IPS DF 6.9 (cell line): Measurements from ENCODE around the gene BANF2.
"Not testable (repeated sequence)": the region's sequence is repeated elsewhere in the genome, so short reads cannot be mapped to it uniquely, and the experiment has no call there.

Source experiments
- DNase-seq: peaks from one replicate; pipeline ENCODE4 v3.0.0-alpha.2; 2013; ENCODE audit warnings: low read depth, low spot score
- H3K27ac ChIP-seq: one replicate; pipeline ENCODE4 v1.5.1; 2013; ENCODE audit warnings: low read length, control low read depth
- H3K27me3 ChIP-seq: 2 replicates; pipeline ENCODE4 v1.6.1; 2013; ENCODE audit warnings: mild to moderate bottlenecking, low read length; ENCODE audit not compliant: control insufficient read depth, insufficient read depth
- H3K36me3 ChIP-seq: 2 replicates; pipeline ENCODE4 v1.6.1; 2013; ENCODE audit warnings: low read length; ENCODE audit not compliant: control insufficient read depth, insufficient read depth
- H3K4me1 ChIP-seq: 2 replicates; pipeline ENCODE4 v1.6.1; 2013; ENCODE audit warnings: low read length; ENCODE audit not compliant: control insufficient read depth, insufficient read depth
- H3K4me3 ChIP-seq: 2 replicates; pipeline ENCODE4 v1.5.1; 2013; ENCODE audit warnings: mild to moderate bottlenecking, low read length
- H3K9me3 ChIP-seq: 2 replicates; pipeline ENCODE4 v1.6.1; 2013; ENCODE audit warnings: low read length, inconsistent platforms; ENCODE audit not compliant: control insufficient read depth, insufficient read depth
- WGBS: extraction: QIAGEN DNeasy Blood & Tissue Kit; methylation state at CpG from one replicate; pipeline ENCODE4 v1.1.7; 2013; ENCODE audit warnings: mixed read lengths, missing lambda C conversion rate; ENCODE audit not compliant: insufficient read length, insufficient coverage; 5-methylcytosine and 5-hydroxymethylcytosine counted together

The BANF2 gene

GRCh38 chr20:17762243-17762872, 62.6 kb downstream of the BANF2 start:
- DNase-seq, result no peak
- Histone ChIP-seq H3K36me3 (no peaks in the 10 kb centered on the region), H3K27ac (no peak overlapping the region), H3K4me3 (no peak overlapping the region; the same call in 1 of the 2 replicates), H3K9me3 (no peaks in the 10 kb centered on the region), H3K4me1 (peaks cover 6% of the 10 kb centered on the region), H3K27me3 (no peaks in the 10 kb centered on the region)
- WGBS, result no CpG with 5 or more reads among the region's 7 CpGs

DNA sequence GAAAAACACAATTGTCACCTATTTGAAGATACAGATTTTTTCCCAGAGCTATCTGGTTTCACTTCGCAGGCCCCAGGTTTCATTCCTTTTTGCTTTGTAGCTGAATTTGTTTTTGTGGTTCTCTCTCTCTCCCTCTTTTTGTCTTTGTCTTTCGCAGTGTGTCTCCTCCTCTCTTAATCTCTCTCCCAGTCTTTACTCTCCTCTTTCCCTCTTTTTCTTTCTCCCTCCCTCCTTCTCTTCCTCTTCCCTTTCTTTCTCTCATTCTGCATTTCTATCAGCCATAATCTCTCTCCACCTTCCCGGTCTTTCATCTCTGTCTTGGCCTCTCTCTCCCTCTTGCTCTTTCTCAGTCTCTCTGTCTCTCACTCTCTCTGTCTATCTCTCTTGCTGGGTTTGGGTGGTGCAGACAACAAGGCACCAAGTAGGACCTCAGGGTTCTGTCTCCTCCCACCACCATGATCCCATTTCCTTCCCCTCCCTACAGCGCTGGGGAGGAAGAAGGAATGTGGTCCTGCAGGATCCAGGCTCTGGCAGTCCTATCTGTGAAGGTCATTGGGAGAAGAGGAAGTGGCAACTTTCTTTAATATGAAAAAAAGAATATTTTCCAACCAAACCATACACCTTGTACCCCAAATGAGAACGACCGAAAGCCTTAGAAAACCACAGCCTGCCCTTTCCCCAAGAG, 63.2 kb downstream of the BANF2 start:
- Histone ChIP-seq H3K27me3 (no peaks in the 10 kb centered on the region), H3K36me3 (no peaks in the 10 kb centered on the region), H3K9me3 (no peaks in the 10 kb centered on the region), H3K27ac (no peak overlapping the region), H3K4me3 (no peak overlapping the region), H3K4me1 (peaks cover 6% of the 10 kb centered on the region; the same call in 1 of the 2 replicates)
- no CpG with 5 or more reads among the region's 6 CpGs for WGBS
- no peak for DNase-seq

- Histone ChIP-seq H3K4me3 (no peak overlapping the region), H3K4me1 (peaks cover 6% of the 10 kb centered on the region; the same call in 1 of the 2 replicates), H3K27ac (no peak overlapping the region), H3K36me3 (no peaks in the 10 kb centered on the region), H3K27me3 (no peaks in the 10 kb centered on the region), H3K9me3 (no peaks in the 10 kb centered on the region)
- WGBS, result no CpG with 5 or more reads among the region's 4 CpGs
- DNase-seq, result no peak
Observed at GRCh38 chr20:17765017-17765416, 65.3 kb downstream of the BANF2 start.

DNA sequence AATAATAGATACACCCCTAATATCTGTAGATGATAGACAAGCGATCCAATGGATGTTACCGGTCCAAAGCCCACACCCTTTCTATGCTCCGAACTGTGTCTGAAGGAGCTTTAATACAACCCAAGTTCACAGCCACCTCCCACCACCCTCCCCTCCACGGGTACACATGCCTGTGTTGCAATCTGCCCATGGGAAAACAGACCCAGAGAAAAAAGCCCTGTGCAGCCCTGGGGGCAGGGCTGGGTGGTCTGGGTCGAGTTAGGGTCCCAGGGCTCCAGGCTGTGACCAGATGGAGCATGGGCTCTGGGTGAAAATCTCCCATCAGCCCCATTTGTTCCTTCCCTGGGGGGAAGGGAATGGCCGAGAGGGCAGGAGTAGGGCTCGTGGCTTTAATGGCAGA, 65.8 kb downstream of the BANF2 start:
- no peaks in the 10 kb centered on the region for H3K27me3 ChIP-seq
- H3K9me3 ChIP-seq, result no peaks in the 10 kb centered on the region
- no CpG with 5 or more reads among the region's 7 CpGs for WGBS
- no peak for DNase-seq
- H3K4me1 ChIP-seq, result peaks cover 6% of the 10 kb centered on the region; the same call in 1 of the 2 replicates
- H3K36me3 ChIP-seq, result no peaks in the 10 kb centered on the region
- no peak overlapping the region for H3K4me3 ChIP-seq
- H3K27ac ChIP-seq, result no peak overlapping the region

DNA sequence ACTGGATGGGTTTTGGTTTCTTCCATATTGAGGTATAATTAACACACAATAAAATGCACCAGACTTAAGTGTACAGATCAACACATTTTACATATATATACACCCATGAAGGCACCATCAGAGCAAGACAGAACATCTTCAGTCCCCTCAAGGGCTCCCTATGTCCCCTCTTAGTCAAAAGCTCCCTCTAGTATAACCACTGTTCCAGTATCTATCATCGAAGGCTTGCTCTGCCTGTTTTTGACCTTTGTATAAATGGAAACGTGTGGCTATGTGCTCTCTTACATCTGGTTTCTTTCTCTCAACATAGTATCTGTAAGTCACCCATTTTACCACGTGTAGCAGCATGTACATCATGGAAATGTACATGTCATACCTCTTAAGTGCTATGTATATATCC, 66.5 kb downstream of the BANF2 start:
- Histone ChIP-seq H3K4me1 (peaks cover 6% of the 10 kb centered on the region; the same call in 1 of the 2 replicates), H3K27me3 (no peaks in the 10 kb centered on the region), H3K4me3 (no peak overlapping the region), H3K36me3 (no peaks in the 10 kb centered on the region), H3K27ac (no peak overlapping the region), H3K9me3 (no peaks in the 10 kb centered on the region)
- DNase-seq, result no peak
- WGBS, result no CpG with 5 or more reads among the region's 3 CpGs

DNA sequence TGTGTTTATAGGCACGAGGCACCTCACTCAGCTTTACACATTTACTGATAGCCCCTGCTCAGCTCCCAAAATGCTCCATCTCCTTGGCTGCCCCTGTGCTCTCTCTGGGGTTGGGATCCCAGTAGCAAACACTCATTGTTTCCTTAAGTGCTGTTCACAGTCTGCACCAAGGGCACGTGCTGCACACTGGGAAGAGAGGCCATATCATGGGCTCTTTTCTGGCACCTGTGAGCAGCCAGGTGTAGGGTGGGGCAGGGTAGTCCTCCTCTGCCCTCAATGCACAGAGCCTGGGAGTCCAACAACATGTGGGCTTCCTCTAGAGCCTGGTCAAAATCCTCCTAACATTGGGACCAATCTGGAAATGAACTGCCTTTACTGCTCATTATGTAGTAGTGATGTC, 67.9 kb downstream of the BANF2 start:
- Histone ChIP-seq H3K4me1 (peaks cover 2% of the 10 kb centered on the region; the same call in 1 of the 2 replicates), H3K27me3 (no peaks in the 10 kb centered on the region), H3K27ac (no peak overlapping the region), H3K9me3 (no peaks in the 10 kb centered on the region), H3K36me3 (no peaks in the 10 kb centered on the region), H3K4me3 (no peak overlapping the region)
- WGBS, result no CpG with 5 or more reads among the region's 2 CpGs
- no peak for DNase-seq

DNA sequence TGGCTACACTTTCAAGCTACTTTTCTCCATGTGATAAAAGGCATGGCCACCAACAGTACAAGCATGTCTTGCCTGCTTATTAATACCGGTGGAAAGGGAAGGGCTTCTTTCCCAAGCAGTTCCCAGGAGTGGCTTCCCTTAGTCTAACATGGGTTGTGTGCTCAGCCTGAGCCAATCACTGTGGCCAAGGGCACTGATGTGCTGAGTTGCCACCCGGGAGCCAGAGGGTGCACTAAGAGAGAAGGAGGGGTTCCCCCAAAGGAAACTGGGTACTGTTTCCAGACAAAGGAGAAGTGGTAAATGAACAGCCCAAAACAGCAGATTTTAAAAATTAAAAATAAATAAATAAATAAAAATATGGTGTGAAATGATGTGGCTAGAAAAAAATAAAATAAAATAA, 68.5 kb downstream of the BANF2 start:
- no CpG with 5 or more reads among the region's 2 CpGs for WGBS
- Histone ChIP-seq H3K9me3 (no peaks in the 10 kb centered on the region), H3K27me3 (no peaks in the 10 kb centered on the region), H3K4me3 (no peak overlapping the region), H3K36me3 (no peaks in the 10 kb centered on the region), H3K27ac (no peak overlapping the region), H3K4me1 (no peaks in the 10 kb centered on the region)
- DNase-seq, result no peak

DNA sequence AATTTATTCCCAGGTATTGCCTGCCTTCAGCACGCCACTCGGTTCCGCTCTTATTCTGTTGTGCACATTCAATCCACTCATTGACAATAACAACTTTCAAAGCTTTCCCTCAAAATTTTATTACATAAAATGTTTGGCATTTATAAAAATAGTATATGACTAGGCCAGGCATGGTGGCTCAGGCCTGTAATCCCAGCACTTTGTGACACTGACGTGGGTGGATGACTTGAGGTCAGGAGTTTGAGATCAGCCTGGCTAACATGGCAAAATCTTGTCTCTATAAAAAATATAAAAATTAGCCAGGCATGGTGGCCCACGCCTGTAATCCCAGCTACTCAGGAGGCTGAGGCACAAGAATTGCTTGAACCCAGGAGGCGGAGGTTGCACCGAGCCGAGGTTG, 70.0 kb downstream of the BANF2 start:
- H3K27me3 ChIP-seq, DNase-seq, H3K27ac ChIP-seq, H3K9me3 ChIP-seq, H3K36me3 ChIP-seq, H3K4me1 ChIP-seq, H3K4me3 ChIP-seq: not testable (repeated sequence)
- no CpG with 5 or more reads among the region's 8 CpGs for WGBS

DNA sequence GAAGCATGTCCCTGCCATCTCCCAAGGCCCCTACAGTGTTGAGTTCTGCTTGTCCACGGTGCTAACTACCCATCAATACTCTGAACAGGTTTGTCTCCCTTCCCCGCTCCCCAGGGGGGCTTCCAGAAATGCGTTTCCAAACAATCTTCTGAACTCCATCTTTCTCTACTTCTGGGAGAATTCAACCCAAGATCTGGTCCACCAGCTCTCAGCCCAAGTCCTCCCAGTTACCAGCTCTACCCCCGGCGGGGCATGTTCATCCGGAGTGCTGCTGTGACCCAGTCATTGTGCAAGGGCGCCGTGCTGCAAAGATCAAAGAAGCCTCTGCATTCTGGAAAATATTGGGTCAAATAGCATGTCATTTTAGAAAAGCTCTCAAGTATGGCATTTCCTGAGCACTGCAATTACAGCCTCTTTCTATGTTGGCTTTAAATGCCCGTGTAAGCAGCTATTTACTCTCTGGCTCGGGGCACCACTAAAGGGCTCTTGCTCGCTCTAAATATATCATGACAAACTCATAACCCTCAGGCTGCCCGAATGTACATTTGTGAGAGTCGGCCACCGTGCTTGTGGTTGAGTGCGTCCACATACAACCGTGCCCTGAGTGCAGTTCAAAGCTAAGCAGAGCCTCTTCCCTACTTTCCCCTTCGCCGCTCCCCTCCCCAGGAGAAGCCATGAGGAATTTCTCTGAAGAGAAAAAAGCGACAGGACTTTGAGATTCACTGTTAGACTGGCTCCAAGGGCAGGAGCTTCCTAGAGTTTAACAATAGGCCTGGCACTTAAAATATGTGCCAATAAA, 71.6 kb downstream of the BANF2 start:
- H3K36me3 ChIP-seq, result no peaks in the 10 kb centered on the region
- no peaks in the 10 kb centered on the region for H3K4me1 ChIP-seq
- no CpG with 5 or more reads among the region's 19 CpGs for WGBS
- no peak for DNase-seq
- H3K27ac ChIP-seq, result no peak overlapping the region
- no peaks in the 10 kb centered on the region for H3K9me3 ChIP-seq
- no peaks in the 10 kb centered on the region for H3K27me3 ChIP-seq
- no peak overlapping the region for H3K4me3 ChIP-seq

DNA sequence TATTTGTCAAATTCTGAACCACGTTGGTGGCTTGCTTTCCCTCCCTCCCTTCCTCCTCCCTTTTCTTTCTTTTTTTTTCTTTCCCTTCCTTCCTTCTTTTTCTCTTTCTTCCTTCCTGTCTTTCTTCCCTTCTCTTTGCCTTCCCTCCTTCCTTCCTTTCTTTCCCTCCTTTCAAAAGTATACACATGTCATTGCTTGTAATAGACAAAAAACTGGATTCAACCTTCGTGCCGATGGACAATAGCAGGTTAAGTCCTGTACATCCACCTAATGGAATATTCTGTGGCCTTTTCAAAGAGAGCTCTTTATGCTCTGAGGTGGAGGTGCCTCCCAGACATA, 72.2 kb downstream of the BANF2 start:
- no peaks in the 10 kb centered on the region for H3K9me3 ChIP-seq
- H3K36me3 ChIP-seq, result no peaks in the 10 kb centered on the region
- WGBS, result no CpG with 5 or more reads among the region's 3 CpGs
- H3K4me1 ChIP-seq, result no peaks in the 10 kb centered on the region
- DNase-seq, result no peak
- H3K4me3 ChIP-seq, result no peak overlapping the region
- no peaks in the 10 kb centered on the region for H3K27me3 ChIP-seq
- H3K27ac ChIP-seq, result no peak overlapping the region
